SK-N-MC (cell line): Measurements from ENCODE around the gene ANKRD66.

Source experiments
- EZH2 ChIP-seq: fragments of 200-600 bp; sonication (generic); IDR thresholded peaks from one replicate; pipeline ENCODE4 v1.6.1; 2017; ENCODE audit warnings: antibody characterized with exemption
- POLR2AphosphoS5 ChIP-seq: IDR thresholded peaks from 2 replicates; pipeline ENCODE4 v1.6.1; 2012; ENCODE audit warnings: mild to moderate bottlenecking, low read depth, low read length, borderline replicate concordance

- TF ChIP-seq EZH2 = peak; percentile 74
- TF ChIP-seq POLR2AphosphoS5 = no peak
Observed at GRCh38 chr6:46735720-46736031, 11.1 kb upstream of the ANKRD66 start.
